SK-N-SH treated with all-trans-retinoic acid at 6 μM for 48 hours (cell line): ENCODE results near the gene ATF1.
A peak's percentile ranks its signal among the peaks of the same experiment; 100 is the strongest.

ENCODE experiments used
- ATAC-seq: fragments of 200-7000 bp; cut with Tn5 transposase; 3 replicates; pipeline ENCODE4 v1.9.1; 2020; ENCODE audit warnings: mild to moderate bottlenecking, moderate library complexity
- ARNTL ChIP-seq: fragments of 450-650 bp; formaldehyde crosslinking; IDR thresholded peaks from 2 replicates; pipeline ENCODE4 v1.5.0; 2020; ENCODE audit warnings: low read depth, mild to moderate bottlenecking, moderate library complexity, borderline replicate concordance
- BACH2 ChIP-seq: fragments of 250-450 bp; sonication (Bioruptor Pico); IDR thresholded peaks from 2 replicates; pipeline ENCODE4 v1.9.0; 2021; ENCODE audit warnings: mild to moderate bottlenecking, borderline replicate concordance
- CREB5 ChIP-seq: fragments of 250-450 bp; sonication (Bioruptor Pico); IDR thresholded peaks from 2 replicates; pipeline ENCODE4 v1.5.1; 2020; ENCODE audit warnings: low read depth, mild to moderate bottlenecking, moderate library complexity
- CSDC2 ChIP-seq: fragments of 250-450 bp; sonication (Bioruptor Pico); IDR thresholded peaks from 2 replicates; pipeline ENCODE4 v1.5.0; 2020; ENCODE audit warnings: mild to moderate bottlenecking, moderate library complexity
- CSRNP3 ChIP-seq: fragments of 250-450 bp; sonication (Bioruptor Pico); IDR thresholded peaks from 2 replicates; pipeline ENCODE4 v1.5.1; 2021; ENCODE audit warnings: mild to moderate bottlenecking, moderate library complexity
- ESRRG ChIP-seq: fragments of 250-450 bp; sonication (Bioruptor Pico); IDR thresholded peaks from 2 replicates; pipeline ENCODE4 v1.6.1; 2021; ENCODE audit warnings: mild to moderate bottlenecking
- GLIS3 ChIP-seq: fragments of 250-450 bp; sonication (Bioruptor Pico); IDR thresholded peaks from 2 replicates; pipeline ENCODE4 v1.5.0; 2020; ENCODE audit warnings: mild to moderate bottlenecking, moderate library complexity
- OSR1 ChIP-seq: fragments of 250-450 bp; sonication (Bioruptor Pico); IDR thresholded peaks from 2 replicates; pipeline ENCODE4 v1.8.0; 2022; ENCODE audit warnings: moderate library complexity, mild to moderate bottlenecking, inconsistent platforms
- POU6F1 ChIP-seq: fragments of 250-450 bp; sonication (Bioruptor Pico); IDR thresholded peaks from 2 replicates; pipeline ENCODE4 v1.8.0; 2021; ENCODE audit warnings: low read depth, mild to moderate bottlenecking, moderate library complexity, borderline replicate concordance
- RARB ChIP-seq: fragments of 250-450 bp; sonication (Bioruptor Pico); IDR thresholded peaks from 2 replicates; pipeline ENCODE4 v1.8.0; 2021; ENCODE audit warnings: mild to moderate bottlenecking, moderate library complexity
- SNAI2 ChIP-seq: fragments of 250-450 bp; sonication (Bioruptor Pico); IDR thresholded peaks from 2 replicates; pipeline ENCODE4 v1.5.0; 2020; ENCODE audit warnings: mild to moderate bottlenecking, moderate library complexity
- TCF4 ChIP-seq: fragments of 250-450 bp; sonication (Bioruptor Pico); IDR thresholded peaks from 2 replicates; pipeline ENCODE4 v1.8.0; 2021; ENCODE audit warnings: mild to moderate bottlenecking, moderate library complexity, borderline replicate concordance
- TOX ChIP-seq: fragments of 250-450 bp; sonication (Bioruptor Pico); IDR thresholded peaks from 2 replicates; pipeline ENCODE4 v1.8.0; 2021; ENCODE audit warnings: mild to moderate bottlenecking, moderate library complexity, borderline replicate concordance
- ZC3H10 ChIP-seq: fragments of 250-450 bp; sonication (Bioruptor Pico); IDR thresholded peaks from 2 replicates; pipeline ENCODE4 v1.5.1; 2021; ENCODE audit warnings: mild to moderate bottlenecking, moderate library complexity
- ZFP3 ChIP-seq: fragments of 250-450 bp; sonication (Bioruptor Pico); IDR thresholded peaks from 2 replicates; pipeline ENCODE4 v1.5.0; 2020; ENCODE audit warnings: mild to moderate bottlenecking, moderate library complexity
- ZNF565 ChIP-seq: fragments of 450-650 bp; formaldehyde crosslinking; conservative IDR thresholded peaks from 2 replicates; pipeline ENCODE4 v1.5.0; 2020; ENCODE audit warnings: low read depth, mild to moderate bottlenecking, moderate library complexity
- ZNF70 ChIP-seq: fragments of 450-650 bp; formaldehyde crosslinking; IDR thresholded peaks from 2 replicates; pipeline ENCODE4 v1.5.0; 2020; ENCODE audit warnings: mild to moderate bottlenecking, moderate library complexity
- ZNF8 ChIP-seq: fragments of 450-650 bp; formaldehyde crosslinking; IDR thresholded peaks from 2 replicates; pipeline ENCODE4 v1.5.0; 2020; ENCODE audit warnings: mild to moderate bottlenecking, moderate library complexity
- TF ChIP-seq, protein P1 (sequence below): fragments of 250-450 bp; sonication (Bioruptor Pico); IDR thresholded peaks from 2 replicates; pipeline ENCODE4 v1.5.0; 2020; ENCODE audit warnings: mild to moderate bottlenecking, moderate library complexity

ATF1 gene

DNA sequence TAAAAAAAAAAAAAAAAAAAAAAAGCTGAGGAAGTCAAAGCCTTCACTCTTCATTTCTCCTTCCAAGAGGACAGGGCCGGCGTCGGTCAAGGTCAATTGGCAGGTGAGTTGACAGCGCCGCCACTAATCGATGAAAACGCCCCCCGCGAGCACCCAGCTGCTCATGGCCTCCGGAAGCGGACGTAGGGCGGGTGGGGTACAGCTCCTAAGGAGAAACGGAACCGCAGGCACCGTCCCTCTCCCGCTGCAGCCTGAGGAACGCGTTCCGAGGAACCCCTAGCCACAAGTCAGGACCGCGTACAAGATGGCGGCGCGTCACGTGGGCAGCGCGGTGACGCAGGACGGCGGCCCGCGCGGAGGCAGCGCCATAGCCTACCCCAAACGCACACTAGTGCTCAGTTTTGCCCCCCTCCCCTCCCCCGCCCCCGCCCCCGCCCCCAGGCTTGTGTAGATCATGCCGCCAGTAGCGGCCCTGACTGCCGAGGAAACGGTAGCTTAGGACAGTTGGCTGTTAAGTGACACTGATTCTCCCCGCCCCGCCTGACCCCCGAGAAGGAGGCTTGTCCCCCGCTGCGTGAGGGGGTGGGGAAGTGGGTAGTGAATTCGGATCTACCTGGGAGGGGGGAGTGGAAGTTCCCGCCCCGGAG lies at the start of gene ATF1:
Gene ATF1, plus strand, starts transcription at position 463 of the 647 bp plus-strand sequence. CDS start 16,045 bp downstream, outside the sequence.
- peak; percentile 93 for ATAC-seq
- TF ChIP-seq CSDC2 (no peak), TCF4 (CRISPR knock-in tag) (no peak), ZNF565 (0 out of 2 replicates have a peak, but pooled peaks have one; percentile 7), TOX (no peak)

DNA sequence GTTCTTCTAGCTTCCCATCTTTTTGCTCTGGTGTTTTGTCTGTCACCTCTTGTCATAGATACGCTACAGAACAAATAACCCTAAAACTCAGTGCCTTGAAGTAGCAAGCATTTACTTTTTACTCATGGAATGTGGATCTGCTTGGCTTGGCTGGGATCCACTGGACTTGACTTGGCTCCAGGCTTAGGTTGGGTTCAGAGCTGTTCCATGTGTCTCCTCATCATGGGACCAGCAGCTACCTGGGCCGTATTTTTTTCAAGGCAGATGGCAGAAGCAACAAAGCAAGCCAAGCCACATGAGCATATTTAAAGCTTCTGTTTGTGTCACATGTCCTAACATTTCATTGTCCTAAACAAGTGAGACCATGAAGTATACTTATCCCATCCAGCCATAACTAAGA lies 48.7 kb upstream of the ATF1 start:
- TF ChIP-seq, protein P1, sequence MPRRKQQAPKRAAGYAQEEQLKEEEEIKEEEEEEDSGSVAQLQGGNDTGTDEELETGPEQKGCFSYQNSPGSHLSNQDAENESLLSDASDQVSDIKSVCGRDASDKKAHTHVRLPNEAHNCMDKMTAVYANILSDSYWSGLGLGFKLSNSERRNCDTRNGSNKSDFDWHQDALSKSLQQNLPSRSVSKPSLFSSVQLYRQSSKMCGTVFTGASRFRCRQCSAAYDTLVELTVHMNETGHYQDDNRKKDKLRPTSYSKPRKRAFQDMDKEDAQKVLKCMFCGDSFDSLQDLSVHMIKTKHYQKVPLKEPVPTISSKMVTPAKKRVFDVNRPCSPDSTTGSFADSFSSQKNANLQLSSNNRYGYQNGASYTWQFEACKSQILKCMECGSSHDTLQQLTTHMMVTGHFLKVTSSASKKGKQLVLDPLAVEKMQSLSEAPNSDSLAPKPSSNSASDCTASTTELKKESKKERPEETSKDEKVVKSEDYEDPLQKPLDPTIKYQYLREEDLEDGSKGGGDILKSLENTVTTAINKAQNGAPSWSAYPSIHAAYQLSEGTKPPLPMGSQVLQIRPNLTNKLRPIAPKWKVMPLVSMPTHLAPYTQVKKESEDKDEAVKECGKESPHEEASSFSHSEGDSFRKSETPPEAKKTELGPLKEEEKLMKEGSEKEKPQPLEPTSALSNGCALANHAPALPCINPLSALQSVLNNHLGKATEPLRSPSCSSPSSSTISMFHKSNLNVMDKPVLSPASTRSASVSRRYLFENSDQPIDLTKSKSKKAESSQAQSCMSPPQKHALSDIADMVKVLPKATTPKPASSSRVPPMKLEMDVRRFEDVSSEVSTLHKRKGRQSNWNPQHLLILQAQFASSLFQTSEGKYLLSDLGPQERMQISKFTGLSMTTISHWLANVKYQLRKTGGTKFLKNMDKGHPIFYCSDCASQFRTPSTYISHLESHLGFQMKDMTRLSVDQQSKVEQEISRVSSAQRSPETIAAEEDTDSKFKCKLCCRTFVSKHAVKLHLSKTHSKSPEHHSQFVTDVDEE = no peak
- no peak for TF ChIP-seq TOX
- TF ChIP-seq, all 23 proteins: peak for 0
- ATAC-seq = no peak

GRCh38 chr12:50718760-50719159 lies 45.1 kb upstream of the ATF1 start:
- no peak for ATAC-seq
- TF ChIP-seq CSRNP3 (CRISPR knock-in tag) = no peak
- TF ChIP-seq ZNF70 (CRISPR knock-in tag) = no peak
- no peak for TF ChIP-seq ZC3H10
- no peak for TF ChIP-seq RARB (CRISPR knock-in tag)
- no peak for TF ChIP-seq TCF4 (CRISPR knock-in tag)
- TF ChIP-seq BACH2 (CRISPR knock-in tag) = no peak
- no peak for TF ChIP-seq POU6F1 (CRISPR knock-in tag)
- no peak for TF ChIP-seq ESRRG (CRISPR knock-in tag)
- no peak for TF ChIP-seq ZFP3
- no peak for TF ChIP-seq CREB5 (CRISPR knock-in tag)
- TF ChIP-seq OSR1 = no peak
- no peak for TF ChIP-seq GLIS3
- TF ChIP-seq ZNF565 = no peak
- no peak for TF ChIP-seq SNAI2
- TF ChIP-seq, protein P1 = no peak
- no peak for TF ChIP-seq CSDC2
- no peak for TF ChIP-seq ZNF8 (CRISPR knock-in tag)
- TF ChIP-seq TOX = no peak
- no peak for TF ChIP-seq ARNTL (CRISPR knock-in tag)

DNA sequence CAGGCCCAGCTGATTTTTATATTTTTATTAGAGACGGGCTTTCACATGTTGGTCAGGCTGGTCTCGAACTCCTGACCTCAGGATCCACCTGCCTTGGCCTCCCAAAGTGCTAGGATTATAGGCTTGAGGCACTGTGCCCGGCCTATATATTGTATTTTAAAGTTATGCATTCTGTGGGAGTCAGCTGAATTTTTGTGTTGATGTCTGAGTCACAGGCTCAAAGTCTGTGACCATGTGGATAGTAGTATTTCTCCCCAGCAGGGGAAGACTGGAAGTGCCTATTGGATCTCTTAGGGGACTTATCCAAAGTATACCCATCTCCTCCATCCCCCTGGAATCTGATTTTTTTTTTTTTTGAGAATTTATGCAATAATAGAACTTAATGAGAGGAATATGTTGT lies 43.8 kb upstream of the ATF1 start:
- no peak; the same call in 2 of the 3 replicates for ATAC-seq
- TF ChIP-seq ESRRG (CRISPR knock-in tag) = no peak
- TF ChIP-seq TOX = no peak
- no peak for TF ChIP-seq ZNF70 (CRISPR knock-in tag)
- TF ChIP-seq ARNTL (CRISPR knock-in tag) = no peak
- no peak for TF ChIP-seq CSRNP3 (CRISPR knock-in tag)
- TF ChIP-seq POU6F1 (CRISPR knock-in tag) = no peak
- TF ChIP-seq, protein P1 = no peak
